EL (cell line): Measurements from ENCODE around the gene STPG1.

ENCODE experiments used
- DNase-seq: peaks from one replicate; pipeline ENCODE4 v3.0.0-alpha.2; 2016

The STPG1 gene

GRCh38 chr1:24369801-24370200 lies 43.8 kb downstream of the STPG1 start:
- DNase-seq = no peak

DNA sequence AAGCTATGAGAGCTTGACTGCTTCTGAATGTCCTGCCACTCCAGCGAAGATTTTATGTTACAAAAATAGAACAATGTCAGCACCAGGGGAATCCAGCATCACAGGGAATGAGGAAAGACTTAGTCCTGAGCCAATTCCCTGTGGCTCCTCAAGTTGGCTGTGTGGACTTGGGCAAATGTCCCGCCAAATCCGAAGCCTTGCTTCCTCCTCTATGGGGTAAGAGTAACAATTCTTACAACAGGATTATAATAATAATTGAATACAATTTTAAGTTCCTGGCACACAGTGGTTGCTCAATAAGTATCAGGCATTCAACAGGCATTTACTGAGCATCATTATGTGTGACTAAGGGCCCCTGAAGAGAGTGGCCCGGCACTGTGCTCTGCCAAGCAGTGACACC lies 44.4 kb downstream of the STPG1 start:
- DNase-seq = no peak

GRCh38 chr1:24366707-24367106 lies 46.9 kb downstream of the STPG1 start:
- no peak for DNase-seq

DNA sequence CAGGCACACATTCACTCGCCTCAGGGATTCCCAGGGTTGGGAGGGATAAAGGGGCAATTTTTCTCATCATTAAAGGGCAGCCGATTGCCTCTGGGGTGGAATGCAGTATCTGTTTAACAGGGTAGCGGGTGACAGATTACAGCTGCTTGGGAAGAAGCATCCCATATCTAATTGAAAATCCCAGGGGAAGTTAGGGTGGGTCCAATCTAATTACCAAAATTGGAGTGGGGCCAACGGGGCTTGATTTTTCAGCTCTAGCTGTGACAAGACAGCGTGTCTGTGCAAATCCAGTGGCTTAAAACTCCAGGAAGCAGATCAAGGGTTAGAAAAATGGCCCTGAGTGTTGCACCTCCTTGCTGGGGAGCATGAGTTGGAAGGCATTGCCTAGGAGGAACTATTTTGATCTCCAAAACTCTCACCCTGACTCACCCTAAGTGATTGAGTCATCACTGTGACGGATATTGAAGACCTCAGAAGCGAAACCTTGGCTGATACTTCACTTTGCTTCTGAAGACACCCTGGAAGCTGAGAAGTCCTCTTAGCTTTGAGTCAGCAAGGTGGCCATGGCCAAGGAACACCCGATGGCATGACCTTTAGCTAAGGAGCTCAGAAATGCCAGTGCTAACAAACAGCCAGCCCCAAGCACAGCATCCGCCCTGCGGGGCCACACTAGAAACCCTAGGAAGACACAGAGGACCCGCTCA lies 48.5 kb downstream of the STPG1 start:
- peak; percentile 91 for DNase-seq

- no peak for DNase-seq
Observed at GRCh38 chr1:24364605-24364974, 49.0 kb downstream of the STPG1 start.

DNA sequence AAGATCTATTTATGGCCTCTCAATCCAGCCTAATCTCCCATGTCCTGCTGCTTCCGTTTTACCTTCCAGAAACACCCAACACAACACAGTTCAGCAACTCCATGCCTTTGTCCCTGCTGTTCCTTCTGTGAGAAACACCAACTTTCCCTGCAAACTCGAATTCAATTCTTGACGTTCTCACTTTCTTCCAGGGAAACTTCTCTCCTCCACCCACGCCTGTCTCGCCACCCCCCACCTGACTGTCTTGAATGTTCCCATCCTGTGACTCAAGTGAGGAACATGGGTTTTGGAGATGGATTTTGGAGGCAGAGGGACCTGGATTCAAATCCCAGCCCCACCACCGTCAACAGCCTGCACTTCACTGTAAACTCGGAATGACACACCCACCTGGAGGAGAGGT lies 49.6 kb downstream of the STPG1 start:
- no peak for DNase-seq

GRCh38 chr1:24362982-24363614 lies 50.5 kb downstream of the STPG1 start:
- peak; percentile 85 for DNase-seq

DNA sequence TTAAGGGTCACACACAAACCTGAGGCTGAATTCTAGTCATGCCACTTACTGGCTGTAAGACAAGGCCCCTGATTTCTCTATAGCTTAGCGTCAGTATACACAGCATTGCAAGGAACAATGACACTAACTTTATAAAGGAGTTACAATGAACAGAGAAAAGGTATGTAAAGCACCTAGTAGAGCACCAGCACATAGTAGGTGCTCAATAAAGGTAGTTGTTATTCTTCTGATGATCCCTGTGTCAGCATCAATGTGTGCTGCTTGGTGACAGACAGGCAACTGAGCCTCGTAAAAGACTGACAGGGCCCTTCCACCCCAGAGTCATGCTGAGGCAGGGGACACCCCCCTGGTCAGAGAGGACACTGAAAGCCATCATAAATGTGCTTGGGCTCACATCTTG lies 51.2 kb downstream of the STPG1 start:
- DNase-seq = no peak

GRCh38 chr1:24361811-24362210 lies 51.8 kb downstream of the STPG1 start:
- DNase-seq = no peak

DNA sequence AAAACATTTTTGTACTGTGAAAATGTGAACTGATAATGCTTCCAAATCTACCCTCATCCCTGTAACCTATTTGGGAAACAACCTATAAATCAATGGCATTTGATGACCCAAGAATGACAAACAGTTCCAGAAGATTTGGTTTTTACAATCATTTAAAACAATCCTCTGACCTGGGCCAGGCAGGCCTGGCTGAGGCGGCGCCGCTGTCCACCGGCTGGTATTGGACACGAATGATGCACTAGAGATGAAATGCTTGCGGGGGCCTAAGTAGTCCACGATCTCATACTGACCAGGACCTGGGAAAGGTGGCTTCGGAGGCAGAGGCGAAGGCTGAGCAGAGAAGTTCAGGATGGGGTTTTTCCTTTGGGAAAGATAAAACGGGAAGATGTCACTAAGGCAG lies 52.9 kb downstream of the STPG1 start:
- no peak for DNase-seq

GRCh38 chr1:24357038-24357437 lies 56.5 kb downstream of the STPG1 start:
- DNase-seq = no peak

- no peak for DNase-seq
Observed at GRCh38 chr1:24355466-24355865, 58.1 kb downstream of the STPG1 start.

DNA sequence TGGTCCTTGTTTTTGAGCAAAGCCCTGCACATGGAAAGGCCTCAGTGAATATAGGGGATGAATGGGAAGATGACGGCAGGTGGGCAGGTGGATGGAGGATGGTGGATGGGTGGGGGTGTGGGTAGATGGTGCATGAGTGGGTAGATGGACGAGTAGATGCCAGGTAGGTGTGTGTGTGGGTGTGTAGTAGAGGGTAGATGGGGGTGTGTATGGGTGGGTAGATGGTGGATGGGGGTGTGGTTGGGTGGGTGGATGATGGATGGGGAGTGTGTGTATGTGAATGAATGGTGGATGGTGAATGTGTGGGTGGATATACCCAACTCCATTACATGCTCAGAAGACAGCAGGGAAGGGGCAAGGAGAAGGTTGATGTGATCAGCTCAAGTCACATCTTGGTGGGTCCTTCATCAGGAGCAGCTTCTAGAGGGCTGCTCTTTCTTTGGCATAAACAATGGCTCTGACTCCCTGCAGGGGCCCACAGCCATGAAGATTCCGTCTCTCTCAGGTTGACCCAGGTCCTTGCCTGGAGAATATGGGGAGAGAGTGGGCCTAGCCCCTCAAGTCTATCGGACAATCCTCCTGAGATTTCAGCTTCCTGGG lies 60.2 kb downstream of the STPG1 start:
- DNase-seq = no peak

- DNase-seq = peak; percentile 73
Observed at GRCh38 chr1:24351918-24352627, 61.5 kb downstream of the STPG1 start.

- no peak for DNase-seq
Observed at GRCh38 chr1:24351247-24351646, 62.3 kb downstream of the STPG1 start.

DNA sequence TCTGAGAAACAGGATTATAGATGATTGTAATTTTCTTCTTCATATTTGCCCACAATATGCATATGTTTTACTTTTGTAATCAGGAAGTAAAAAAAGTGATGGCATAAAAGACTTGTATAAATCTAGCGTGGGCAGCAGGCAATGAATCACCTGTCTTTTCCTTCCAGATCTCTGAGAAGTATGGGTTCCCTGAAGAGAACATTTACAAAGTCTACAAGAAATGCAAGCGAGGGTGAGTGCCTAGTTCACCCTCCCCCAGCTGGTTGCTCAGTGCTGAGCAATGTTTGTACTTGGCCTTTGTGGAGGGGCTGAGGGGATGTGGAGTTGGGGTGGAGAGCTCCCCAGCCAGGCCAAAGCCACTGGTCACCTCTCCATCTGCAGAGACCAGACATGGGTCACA lies 63.7 kb downstream of the STPG1 start:
- no peak for DNase-seq

DNA sequence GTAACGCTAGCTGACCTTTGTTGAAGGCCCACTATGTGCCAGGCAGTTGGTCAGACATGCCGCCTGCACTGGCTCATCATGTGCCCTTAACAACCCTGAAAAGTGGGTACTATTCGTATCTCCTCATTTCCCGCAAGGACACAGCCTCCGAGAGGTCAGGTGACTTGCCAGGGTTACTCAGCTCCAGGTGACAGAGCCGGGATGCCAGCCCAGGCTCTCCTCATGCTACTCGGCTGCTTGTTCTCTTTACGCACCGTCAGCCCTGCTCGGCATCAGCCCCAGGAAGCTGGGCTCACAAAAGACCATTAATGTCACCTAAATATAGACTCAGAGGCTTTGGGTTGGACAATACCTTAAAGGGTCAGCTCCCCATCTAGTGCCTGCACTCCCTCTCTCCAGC lies 65.4 kb downstream of the STPG1 start:
- no peak for DNase-seq

DNA sequence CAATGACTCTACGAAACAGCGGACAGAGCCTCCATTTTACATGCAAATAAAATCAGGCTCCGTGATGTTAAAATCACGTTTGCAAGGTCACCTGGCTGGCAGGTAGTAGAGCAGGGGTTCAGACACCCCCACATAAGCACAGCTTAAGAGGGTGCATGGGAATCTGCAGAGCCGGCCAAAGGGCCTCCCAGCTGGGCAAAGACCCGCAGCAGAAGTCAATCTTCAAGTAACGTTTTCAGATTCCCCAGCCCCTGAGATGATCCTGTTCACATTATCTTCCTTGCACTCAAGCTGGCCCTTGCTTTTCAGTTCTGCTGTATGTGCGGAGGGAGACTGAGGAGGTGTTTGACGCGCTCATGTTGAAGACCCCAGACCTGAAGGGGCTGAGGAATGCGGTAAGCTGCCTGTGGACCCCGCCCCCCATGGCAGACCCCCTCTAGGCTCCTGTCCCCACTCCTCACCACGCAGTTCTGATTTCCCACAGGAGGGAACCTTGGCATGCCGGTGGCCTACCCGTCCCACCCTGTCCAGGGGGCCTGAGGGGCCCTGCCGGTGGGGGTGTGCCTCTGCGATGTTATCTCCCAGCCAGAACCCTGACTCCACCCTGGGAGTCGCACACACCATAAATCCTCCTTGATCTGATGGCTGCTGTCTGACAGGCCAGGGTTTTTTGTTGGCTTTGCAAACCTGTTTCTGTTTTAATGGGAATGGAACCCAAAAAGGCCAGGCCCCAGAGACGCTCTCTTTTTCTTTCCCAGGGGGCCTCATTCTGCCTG lies 66.2 kb downstream of the STPG1 start:
- DNase-seq = no peak

- DNase-seq = peak; percentile 15
Observed at GRCh38 chr1:24345334-24345733, 68.2 kb downstream of the STPG1 start.

- peak; percentile 31 for DNase-seq
Observed at GRCh38 chr1:24344090-24344742, 69.4 kb downstream of the STPG1 start.

DNA sequence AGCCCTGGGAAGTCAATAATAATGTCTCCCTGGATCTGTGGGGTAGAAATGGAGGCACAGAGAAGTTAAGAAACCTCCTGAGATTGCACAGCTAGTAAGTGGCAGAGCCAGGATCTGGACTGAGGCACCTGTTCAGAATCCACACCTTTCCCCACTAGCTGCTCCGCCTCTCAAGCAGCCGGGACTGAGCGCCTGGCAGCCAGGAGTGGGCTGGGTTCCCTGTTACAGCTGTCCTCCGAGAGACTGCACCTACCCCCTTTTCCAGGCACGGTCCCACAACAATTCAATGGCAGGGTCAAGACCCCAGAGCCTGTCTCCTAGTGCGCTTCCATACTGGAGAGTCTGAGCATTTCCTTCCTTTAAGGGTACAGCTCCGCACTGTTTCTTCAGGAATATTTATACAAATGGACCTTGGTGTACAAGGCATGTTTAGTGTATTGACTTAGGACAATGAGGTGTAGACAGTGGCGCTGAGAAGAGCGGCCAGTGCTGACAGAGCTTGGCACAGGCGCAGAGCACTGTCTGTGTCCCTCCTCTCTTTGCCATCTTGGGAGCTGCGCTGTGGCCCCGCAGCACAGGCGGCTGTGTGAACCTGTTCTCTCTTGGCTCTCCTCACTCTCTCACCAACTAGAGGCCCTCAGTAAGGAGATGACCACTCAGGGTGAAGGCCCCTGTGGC lies 70.0 kb downstream of the STPG1 start:
- no peak for DNase-seq

- no peak for DNase-seq
Observed at GRCh38 chr1:24341260-24341659, 72.3 kb downstream of the STPG1 start.
